Keratinocyte (primary cell): ENCODE measurements around the gene BCL2L11. TPM values are rescaled to one million over a fixed set of nuclear protein-coding genes. Genes with fewer than 3 reads are reported as not detected.

Experiments
- DNase-seq: peaks from one replicate; pipeline ENCODE4 v3.0.0-alpha.2; 2011; ENCODE audit warnings: low read depth, missing footprints, low spot score
- FAIRE-seq: peaks from 2 replicates; lab custom pipeline; 2011; peaks lifted over from hg19 to GRCh38; lab: Jason Lieb, UNC
- H2AFZ ChIP-seq: 2 replicates; pipeline ENCODE4 v1.6.0; 2012; ENCODE audit warnings: low read length, control low read depth, inconsistent platforms; ENCODE audit not compliant: control insufficient read depth
- H3K27ac ChIP-seq: 2 replicates; pipeline ENCODE4 v1.5.1; 2011; ENCODE audit warnings: low read length; ENCODE audit not compliant: control insufficient read depth, insufficient read depth
- H3K27me3 ChIP-seq: 3 replicates; pipeline ENCODE4 v1.6.0; 2011; ENCODE audit warnings: low read length; ENCODE audit not compliant: control insufficient read depth, insufficient read depth; ENCODE audit errors: extremely low read depth
- H3K36me3 ChIP-seq, 2 experiments: 2 replicates in 1 of 2; 3 replicates in 1 of 2; pipeline ENCODE4 v1.5.1; 2011; ENCODE audit warnings: low read length in 2 of 2, mild to moderate bottlenecking in 1 of 2; ENCODE audit not compliant: control insufficient read depth in 2 of 2, insufficient read depth in 2 of 2; ENCODE audit errors: extremely low read depth in 1 of 2
- H3K4me1 ChIP-seq: 3 replicates; pipeline ENCODE4 v1.5.1; 2011; ENCODE audit warnings: low read length; ENCODE audit not compliant: control insufficient read depth, insufficient read depth; ENCODE audit errors: extremely low read depth
- H3K4me2 ChIP-seq: 3 replicates; pipeline ENCODE4 v1.6.0; 2011; ENCODE audit warnings: low read depth, low read length; ENCODE audit not compliant: control insufficient read depth, insufficient read depth; ENCODE audit errors: extremely low read depth
- H3K4me3 ChIP-seq, 3 experiments: fragments of 200-600 bp in 1 of 3; sonication (generic) in 1 of 3; 2 replicates in 2 of 3; 3 replicates in 1 of 3; pipeline ENCODE4 v1.5.1; 2011 to 2016; ENCODE audit warnings: low read length in 3 of 3, mild to moderate bottlenecking in 3 of 3, control low read depth in 2 of 3, inconsistent platforms in 1 of 3, low read depth in 1 of 3, mixed read lengths in 1 of 3, mixed run types in 1 of 3, moderate library complexity in 1 of 3; ENCODE audit not compliant: control insufficient read depth in 2 of 3, insufficient read depth in 2 of 3; ENCODE audit errors: extremely low read depth in 1 of 3
- H3K79me2 ChIP-seq: 2 replicates; pipeline ENCODE4 v1.6.0; 2012; ENCODE audit warnings: low read length; ENCODE audit not compliant: control insufficient read depth, insufficient read depth
- H3K9ac ChIP-seq: 3 replicates; pipeline ENCODE4 v1.6.0; 2011; ENCODE audit warnings: low read length; ENCODE audit not compliant: control insufficient read depth, insufficient read depth; ENCODE audit errors: extremely low read depth
- H3K9me1 ChIP-seq: 3 replicates; pipeline ENCODE4 v1.6.0; 2011; ENCODE audit warnings: low read length; ENCODE audit not compliant: control insufficient read depth, insufficient read depth; ENCODE audit errors: extremely low read depth
- H3K9me3 ChIP-seq: 2 replicates; pipeline ENCODE4 v1.5.1; 2012; ENCODE audit warnings: low read depth, low read length; ENCODE audit not compliant: control insufficient read depth
- H4K20me1 ChIP-seq: 3 replicates; pipeline ENCODE4 v1.6.0; 2011; ENCODE audit warnings: low read length; ENCODE audit not compliant: control insufficient read depth, insufficient read depth; ENCODE audit errors: extremely low read depth
- EZH2 ChIP-seq: IDR thresholded peaks from one replicate; pipeline ENCODE4 v1.6.1; 2012; ENCODE audit warnings: inconsistent platforms, mild to moderate bottlenecking, low read length, moderate library complexity
- dilution Hi-C: fragments of 300-500 bp; cut with MboI; formaldehyde crosslinking; loops from one replicate; pipeline ENCODE4 v1.7.0; 2020; ENCODE audit warnings: low sequenced_read_pairs; ENCODE audit not compliant: extremely low pct_ligation_motif_present
- polyA plus RNA-seq, 5 experiments: library from polyadenylated mRNA; depleted of rRNA in 3 of 5; stranded (reverse) in 3 of 5; stranded (forward) in 1 of 5; unstranded in 1 of 5; fragments of >200 nt; gene quantifications; 1 replicate in 1 of 5; 2 replicates in 3 of 5; 3 replicates in 1 of 5; pipeline versions ENCODE4 v1.2.1 to v1.2.3, GENCODE V29; 2011 to 2012; ENCODE audit warnings: missing spikeins in 2 of 5, low read depth in 1 of 5, low replicate concordance in 1 of 5
- TF ChIP-seq, protein P1 (sequence below), 3 experiments: IDR thresholded peaks in 1 of 3; conservative IDR thresholded peaks in 1 of 3; optimal IDR thresholded peaks in 1 of 3; 2 replicates in 2 of 3; 3 replicates in 1 of 3; pipeline versions ENCODE3 to v1.5.1; 2011; ENCODE audit warnings: low read length in 3 of 3, mild to moderate bottlenecking in 3 of 3, moderate library complexity in 2 of 3, control low read depth in 1 of 3, inconsistent platforms in 1 of 3; ENCODE audit not compliant: insufficient read depth in 2 of 3; ENCODE audit errors: extremely low read depth in 1 of 3

The BCL2L11 gene
- polyA plus RNA-seq, 1 donor (not counting 4 experiments of a cell fraction or from before 2014, with no cell fraction given) = 1.9 TPM

DNA sequence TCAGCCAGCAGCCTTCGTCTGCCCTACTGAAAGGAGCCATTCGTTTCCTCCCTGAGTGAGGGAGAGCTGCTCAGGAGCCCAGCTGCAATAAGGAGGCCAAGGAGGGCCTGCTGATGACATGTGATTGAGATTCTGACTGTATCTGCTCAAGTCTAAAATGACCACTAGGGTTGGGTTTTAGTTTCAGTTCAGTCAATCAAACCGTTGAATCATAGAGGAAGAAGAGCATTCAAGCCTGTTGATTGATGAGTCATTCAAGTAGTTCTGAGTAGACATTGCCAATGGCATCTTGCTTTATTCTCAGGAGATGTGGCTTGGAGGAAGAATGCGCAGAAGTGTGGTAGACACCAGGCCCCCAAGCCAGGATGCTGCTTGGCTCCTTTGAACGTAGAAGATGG is 19.9 kb upstream of the BCL2L11 start:
- H3K9ac ChIP-seq = no peak overlapping the region
- TF ChIP-seq, protein P1, sequence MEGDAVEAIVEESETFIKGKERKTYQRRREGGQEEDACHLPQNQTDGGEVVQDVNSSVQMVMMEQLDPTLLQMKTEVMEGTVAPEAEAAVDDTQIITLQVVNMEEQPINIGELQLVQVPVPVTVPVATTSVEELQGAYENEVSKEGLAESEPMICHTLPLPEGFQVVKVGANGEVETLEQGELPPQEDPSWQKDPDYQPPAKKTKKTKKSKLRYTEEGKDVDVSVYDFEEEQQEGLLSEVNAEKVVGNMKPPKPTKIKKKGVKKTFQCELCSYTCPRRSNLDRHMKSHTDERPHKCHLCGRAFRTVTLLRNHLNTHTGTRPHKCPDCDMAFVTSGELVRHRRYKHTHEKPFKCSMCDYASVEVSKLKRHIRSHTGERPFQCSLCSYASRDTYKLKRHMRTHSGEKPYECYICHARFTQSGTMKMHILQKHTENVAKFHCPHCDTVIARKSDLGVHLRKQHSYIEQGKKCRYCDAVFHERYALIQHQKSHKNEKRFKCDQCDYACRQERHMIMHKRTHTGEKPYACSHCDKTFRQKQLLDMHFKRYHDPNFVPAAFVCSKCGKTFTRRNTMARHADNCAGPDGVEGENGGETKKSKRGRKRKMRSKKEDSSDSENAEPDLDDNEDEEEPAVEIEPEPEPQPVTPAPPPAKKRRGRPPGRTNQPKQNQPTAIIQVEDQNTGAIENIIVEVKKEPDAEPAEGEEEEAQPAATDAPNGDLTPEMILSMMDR (optimal IDR thresholded peaks at IDR 0.05 in 1 of 3, IDR thresholded peaks at IDR 0.05 in 1 of 3, conservative IDR thresholded peaks at IDR 0.05 in 1 of 3; ENCODE audit: extremely low read depth in 1 of 3, insufficient read depth in 2 of 3, low read length in 3 of 3) = peak in 2 of 3 experiments; percentile 10 to 29
- TF ChIP-seq EZH2 = no peak
- H3K4me3 ChIP-seq = no peak overlapping the region
- H3K4me2 ChIP-seq = no peak overlapping the region
- H3K79me2 ChIP-seq = no peaks in the 10 kb centered on the region
- no peaks in the 10 kb centered on the region for H3K27me3 ChIP-seq
- no peaks in the 10 kb centered on the region for H3K9me3 ChIP-seq
- DNase-seq (no peak), FAIRE-seq (peak; percentile 20)
- no peak overlapping the region for H2AFZ ChIP-seq
- no peaks in the 10 kb centered on the region for H3K36me3 ChIP-seq
- no peak overlapping the region for H3K27ac ChIP-seq
- dilution Hi-C loops = no loop called here
- no peaks in the 10 kb centered on the region for H3K4me1 ChIP-seq
- H4K20me1 ChIP-seq = no peaks in the 10 kb centered on the region
- no peaks in the 10 kb centered on the region for H3K9me1 ChIP-seq

DNA sequence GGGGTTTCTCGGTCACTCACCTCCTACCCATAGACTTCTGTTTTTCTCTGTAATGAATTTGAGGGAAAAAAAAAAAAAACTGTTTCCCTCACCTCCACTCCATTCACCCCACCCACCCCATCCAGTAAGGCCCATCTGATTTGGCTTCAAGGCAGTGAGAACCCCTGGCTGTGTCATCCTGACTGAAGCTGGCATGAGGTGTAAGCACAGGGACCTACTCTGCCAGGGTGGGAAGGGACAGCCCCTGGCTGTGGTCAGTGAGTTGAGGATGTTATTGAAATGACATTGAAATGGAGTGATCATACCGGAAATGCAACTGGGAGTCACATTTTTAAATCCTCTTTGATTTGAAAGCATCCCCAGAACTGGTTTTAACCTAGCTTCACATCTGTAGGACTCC is 19.1 kb upstream of the BCL2L11 start:
- no peaks in the 10 kb centered on the region for H3K9me1 ChIP-seq
- H3K9me3 ChIP-seq = no peaks in the 10 kb centered on the region
- dilution Hi-C loops = no loop called here
- no peak overlapping the region for H3K27ac ChIP-seq
- H3K4me2 ChIP-seq = no peak overlapping the region
- no peaks in the 10 kb centered on the region for H3K36me3 ChIP-seq
- no peaks in the 10 kb centered on the region for H3K79me2 ChIP-seq
- H3K9ac ChIP-seq = no peak overlapping the region
- H4K20me1 ChIP-seq = no peaks in the 10 kb centered on the region
- no peak overlapping the region for H2AFZ ChIP-seq
- H3K4me1 ChIP-seq = no peaks in the 10 kb centered on the region
- FAIRE-seq (no peak), DNase-seq (no peak)
- H3K27me3 ChIP-seq = no peaks in the 10 kb centered on the region
- TF ChIP-seq EZH2 = no peak
- TF ChIP-seq, protein P1 (optimal IDR thresholded peaks at IDR 0.05 in 1 of 3, IDR thresholded peaks at IDR 0.05 in 1 of 3, conservative IDR thresholded peaks at IDR 0.05 in 1 of 3; ENCODE audit: extremely low read depth in 1 of 3, insufficient read depth in 2 of 3, low read length in 3 of 3) = no peak
- H3K4me3 ChIP-seq = no peak overlapping the region
